ENCODE results near the gene IQGAP3. TPM values are rescaled to one million over a fixed set of nuclear protein-coding genes. Genes with fewer than 3 reads are reported as not detected.
A peak's percentile ranks its signal among the peaks of the same experiment; 100 is the strongest.
"Not testable (repeated sequence)": the region's sequence is repeated elsewhere in the genome, so short reads cannot be mapped to it uniquely, and the experiment has no call there.

IQGAP3 gene
- total RNA-seq, 1 experiment from 2014 or later = 25.6 TPM

DNA sequence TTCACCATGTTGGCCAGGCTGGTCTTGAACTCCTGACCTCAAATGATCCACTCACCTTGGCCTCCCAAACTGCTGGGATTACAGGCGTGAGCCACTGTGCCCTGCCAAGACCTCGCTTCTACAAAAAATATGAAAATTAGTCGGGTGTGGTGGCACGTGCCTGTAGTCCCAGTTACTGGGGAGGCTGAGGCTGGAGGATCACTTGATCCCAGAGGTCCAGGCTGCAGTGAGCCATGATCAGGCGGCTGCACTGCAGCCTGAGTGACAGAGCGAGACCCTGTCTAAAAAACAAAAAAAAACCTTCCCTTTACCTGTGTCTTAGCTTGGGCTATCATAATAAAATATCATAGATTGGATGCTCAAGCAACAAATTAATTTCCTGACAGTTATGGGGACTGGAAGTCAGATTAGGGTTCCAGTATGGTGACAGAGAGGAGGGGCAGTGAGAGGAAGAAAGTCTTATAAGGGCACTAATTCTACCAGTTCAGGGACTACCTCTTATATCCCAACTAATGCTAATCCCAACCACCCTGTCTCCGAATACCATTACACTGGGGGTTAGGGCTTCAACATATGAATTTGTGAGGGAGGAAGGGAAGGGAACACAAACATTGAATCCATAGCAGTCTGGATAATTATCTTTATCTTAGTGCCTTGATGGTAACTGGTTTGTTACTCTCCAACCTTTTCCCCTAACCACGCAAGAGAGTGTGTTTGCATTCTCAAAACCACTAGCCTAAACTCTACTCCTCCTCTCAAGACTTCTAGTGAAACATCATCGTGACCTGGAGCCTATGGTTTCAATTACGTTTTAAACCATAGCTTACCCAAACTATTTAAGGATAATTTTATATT lies 18.2 kb upstream of the IQGAP3 start:
- Histone ChIP-seq H3K27me3 (ENCODE audit: control insufficient read depth, insufficient read depth, low read length) (no peaks in the 10 kb centered on the region), H3K4me3 (ENCODE audit: low read depth in 2 of 2, low read length in 2 of 2) (peak overlapping the region; percentile 71 to 84), H3K36me3 (ENCODE audit: control insufficient read depth, insufficient read depth, low read length) (peaks cover 9% of the 10 kb centered on the region), H3K9me3 (ENCODE audit: control insufficient read depth, insufficient read depth, low read depth, low read length) (no peaks in the 10 kb centered on the region), H3K4me1 (ENCODE audit: control insufficient read depth, insufficient read depth, low read length) (peaks cover 32% of the 10 kb centered on the region), H3K27ac (ENCODE audit: low read length) (peak overlapping the region; percentile 99)
- TF ChIP-seq POLR2AphosphoS5 (IDR thresholded peaks at IDR 0.05; ENCODE audit: low read depth, low read length) (no peak), SIN3A (IDR thresholded peaks at IDR 0.05; ENCODE audit: borderline replicate concordance, insufficient read depth, low read depth, low read length) (no peak), TCF7L2 (IDR thresholded peaks at IDR 0.05; ENCODE audit: low read depth, low read length) (no peak)
- TF ChIP-seq, protein P1, sequence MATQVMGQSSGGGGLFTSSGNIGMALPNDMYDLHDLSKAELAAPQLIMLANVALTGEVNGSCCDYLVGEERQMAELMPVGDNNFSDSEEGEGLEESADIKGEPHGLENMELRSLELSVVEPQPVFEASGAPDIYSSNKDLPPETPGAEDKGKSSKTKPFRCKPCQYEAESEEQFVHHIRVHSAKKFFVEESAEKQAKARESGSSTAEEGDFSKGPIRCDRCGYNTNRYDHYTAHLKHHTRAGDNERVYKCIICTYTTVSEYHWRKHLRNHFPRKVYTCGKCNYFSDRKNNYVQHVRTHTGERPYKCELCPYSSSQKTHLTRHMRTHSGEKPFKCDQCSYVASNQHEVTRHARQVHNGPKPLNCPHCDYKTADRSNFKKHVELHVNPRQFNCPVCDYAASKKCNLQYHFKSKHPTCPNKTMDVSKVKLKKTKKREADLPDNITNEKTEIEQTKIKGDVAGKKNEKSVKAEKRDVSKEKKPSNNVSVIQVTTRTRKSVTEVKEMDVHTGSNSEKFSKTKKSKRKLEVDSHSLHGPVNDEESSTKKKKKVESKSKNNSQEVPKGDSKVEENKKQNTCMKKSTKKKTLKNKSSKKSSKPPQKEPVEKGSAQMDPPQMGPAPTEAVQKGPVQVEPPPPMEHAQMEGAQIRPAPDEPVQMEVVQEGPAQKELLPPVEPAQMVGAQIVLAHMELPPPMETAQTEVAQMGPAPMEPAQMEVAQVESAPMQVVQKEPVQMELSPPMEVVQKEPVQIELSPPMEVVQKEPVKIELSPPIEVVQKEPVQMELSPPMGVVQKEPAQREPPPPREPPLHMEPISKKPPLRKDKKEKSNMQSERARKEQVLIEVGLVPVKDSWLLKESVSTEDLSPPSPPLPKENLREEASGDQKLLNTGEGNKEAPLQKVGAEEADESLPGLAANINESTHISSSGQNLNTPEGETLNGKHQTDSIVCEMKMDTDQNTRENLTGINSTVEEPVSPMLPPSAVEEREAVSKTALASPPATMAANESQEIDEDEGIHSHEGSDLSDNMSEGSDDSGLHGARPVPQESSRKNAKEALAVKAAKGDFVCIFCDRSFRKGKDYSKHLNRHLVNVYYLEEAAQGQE (IDR thresholded peaks at IDR 0.05; ENCODE audit: insufficient read depth in 1 of 2, low read depth in 2 of 2, low read length in 1 of 2) = no peak
- TF ChIP-seq, protein P2, sequence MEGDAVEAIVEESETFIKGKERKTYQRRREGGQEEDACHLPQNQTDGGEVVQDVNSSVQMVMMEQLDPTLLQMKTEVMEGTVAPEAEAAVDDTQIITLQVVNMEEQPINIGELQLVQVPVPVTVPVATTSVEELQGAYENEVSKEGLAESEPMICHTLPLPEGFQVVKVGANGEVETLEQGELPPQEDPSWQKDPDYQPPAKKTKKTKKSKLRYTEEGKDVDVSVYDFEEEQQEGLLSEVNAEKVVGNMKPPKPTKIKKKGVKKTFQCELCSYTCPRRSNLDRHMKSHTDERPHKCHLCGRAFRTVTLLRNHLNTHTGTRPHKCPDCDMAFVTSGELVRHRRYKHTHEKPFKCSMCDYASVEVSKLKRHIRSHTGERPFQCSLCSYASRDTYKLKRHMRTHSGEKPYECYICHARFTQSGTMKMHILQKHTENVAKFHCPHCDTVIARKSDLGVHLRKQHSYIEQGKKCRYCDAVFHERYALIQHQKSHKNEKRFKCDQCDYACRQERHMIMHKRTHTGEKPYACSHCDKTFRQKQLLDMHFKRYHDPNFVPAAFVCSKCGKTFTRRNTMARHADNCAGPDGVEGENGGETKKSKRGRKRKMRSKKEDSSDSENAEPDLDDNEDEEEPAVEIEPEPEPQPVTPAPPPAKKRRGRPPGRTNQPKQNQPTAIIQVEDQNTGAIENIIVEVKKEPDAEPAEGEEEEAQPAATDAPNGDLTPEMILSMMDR (IDR thresholded peaks at IDR 0.05) = no peak
- no peak for DNase-seq (ENCODE audit: low read depth, low spot score)
- no peak for ATAC-seq
- POLR2A ChIA-PET = interaction anchor here (0.7 to 1.0 kb wide), 2 partner anchors 9 to 86 kb away, joined by 4 read pairs; no protein-coding TSS in a partner anchor
- CTCF ChIA-PET = interaction anchor here (0.6 kb wide), 1 partner anchor 99 kb away, joined by 5 read pairs; no protein-coding TSS in a partner anchor
- intact Hi-C loops (cut with micrococcal nuclease; ENCODE audit: unreplicated experiment) = no loop called here
- in situ Hi-C loops (cut with HindIII; ENCODE audit: low pct_unique_long_range_greater_than_20kb, low sequenced_read_pairs) = no loop called here
- BruUV-seq (replicated peaks) = no TSS peak

DNA sequence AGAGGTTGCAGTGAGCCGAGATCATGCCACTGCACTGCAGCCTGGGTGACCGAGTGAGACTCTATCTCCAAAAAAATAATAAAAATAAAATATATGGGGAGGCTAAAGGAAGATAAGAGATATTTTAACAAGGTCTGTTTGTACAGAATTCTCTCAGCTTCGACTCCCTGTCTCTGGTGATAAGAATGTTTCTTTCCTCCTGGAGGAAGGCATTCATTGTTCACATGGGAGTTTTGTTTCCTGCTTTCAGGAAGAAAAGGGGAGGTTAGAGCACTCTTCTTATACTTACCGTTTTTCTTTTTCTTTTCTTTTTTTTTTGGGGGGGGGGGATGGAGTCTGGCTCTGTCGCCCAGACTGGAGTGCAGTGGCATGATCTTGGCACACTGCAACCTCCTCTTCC lies 17.2 kb upstream of the IQGAP3 start:
- in situ Hi-C loops (cut with HindIII; ENCODE audit: low pct_unique_long_range_greater_than_20kb, low sequenced_read_pairs) = no loop called here
- ATAC-seq (no peak), DNase-seq (ENCODE audit: low read depth, low spot score) (no peak)
- H3K4me3 ChIP-seq (ENCODE audit: low read depth in 2 of 2, low read length in 2 of 2) = no peak overlapping the region
- POLR2A ChIA-PET = no interaction called here
- CTCF ChIA-PET = interaction anchor here (0.6 kb wide), 3 partner anchors 13 to 100 kb away, joined by 5 to 9 read pairs (median 5); no protein-coding TSS in a partner anchor
- BruUV-seq (replicated peaks) = no TSS peak
- H3K9me3 ChIP-seq (ENCODE audit: control insufficient read depth, insufficient read depth, low read depth, low read length) = no peaks in the 10 kb centered on the region
- no peaks in the 10 kb centered on the region for H3K27me3 ChIP-seq (ENCODE audit: control insufficient read depth, insufficient read depth, low read length)
- peaks cover 7% of the 10 kb centered on the region for H3K36me3 ChIP-seq (ENCODE audit: control insufficient read depth, insufficient read depth, low read length)
- no peak overlapping the region for H3K27ac ChIP-seq (ENCODE audit: low read length)
- TF ChIP-seq POLR2AphosphoS5 (IDR thresholded peaks at IDR 0.05; ENCODE audit: low read depth, low read length) = no peak
- TF ChIP-seq, protein P1 (IDR thresholded peaks at IDR 0.05; ENCODE audit: insufficient read depth in 1 of 2, low read depth in 2 of 2, low read length in 1 of 2) = no peak
- TF ChIP-seq SIN3A (IDR thresholded peaks at IDR 0.05; ENCODE audit: borderline replicate concordance, insufficient read depth, low read depth, low read length) = no peak
- no peak for TF ChIP-seq TCF7L2 (IDR thresholded peaks at IDR 0.05; ENCODE audit: low read depth, low read length)
- TF ChIP-seq, protein P2 (IDR thresholded peaks at IDR 0.05) = no peak
- peaks cover 36% of the 10 kb centered on the region for H3K4me1 ChIP-seq (ENCODE audit: control insufficient read depth, insufficient read depth, low read length)
- intact Hi-C loops (cut with micrococcal nuclease; ENCODE audit: unreplicated experiment) = no loop called here

DNA sequence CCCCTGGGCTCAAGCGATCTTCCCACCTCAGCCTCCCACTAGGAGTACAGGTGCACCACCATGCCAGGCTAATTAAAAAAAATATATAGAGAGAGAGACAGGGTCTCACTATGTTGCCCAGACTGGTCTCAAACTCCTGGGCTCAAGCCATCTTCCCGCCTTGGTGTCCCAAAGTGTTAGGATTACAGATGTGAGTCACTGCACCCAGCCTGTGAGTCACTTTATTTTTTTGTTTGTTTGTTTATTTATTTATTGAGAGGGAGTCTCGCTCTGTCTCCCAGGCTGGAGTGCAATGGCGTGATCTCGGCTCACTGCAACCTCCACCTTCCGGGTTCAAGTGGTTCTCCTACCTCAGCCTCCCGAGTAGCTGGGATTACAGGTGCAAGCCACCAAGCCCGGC lies 15.6 kb upstream of the IQGAP3 start:
- ATAC-seq = peak; percentile 39
- Histone ChIP-seq H3K27ac (ENCODE audit: low read length) (peak overlapping the region; percentile 51; the same call in 1 of the 2 replicates), H3K4me1 (ENCODE audit: control insufficient read depth, insufficient read depth, low read length) (peaks cover 28% of the 10 kb centered on the region)
- CTCF ChIA-PET = interaction anchor here (0.6 to 0.7 kb wide), 2 partner anchors 15 to 143 kb away, joined by 3 to 4 read pairs; no protein-coding TSS in a partner anchor
- intact Hi-C loops (cut with micrococcal nuclease; ENCODE audit: unreplicated experiment); H3K27me3 ChIP-seq (ENCODE audit: control insufficient read depth, insufficient read depth, low read length); DNase-seq (ENCODE audit: low read depth, low spot score); H3K9me3 ChIP-seq (ENCODE audit: control insufficient read depth, insufficient read depth, low read depth, low read length); H3K4me3 ChIP-seq (ENCODE audit: low read depth in 2 of 2, low read length in 2 of 2); H3K36me3 ChIP-seq (ENCODE audit: control insufficient read depth, insufficient read depth, low read length); in situ Hi-C loops (cut with HindIII; ENCODE audit: low pct_unique_long_range_greater_than_20kb, low sequenced_read_pairs); BruUV-seq (replicated peaks); POLR2A ChIA-PET: not testable (repeated sequence)
